Measurements from ENCODE around the gene MEIS2. TPM values are rescaled to one million over a fixed set of nuclear protein-coding genes. Genes with fewer than 3 reads are reported as not detected.

Gene MEIS2
- total RNA-seq, result under 1 TPM in 1 of 2 experiments, not detected in 1; 0.14 TPM

DNA sequence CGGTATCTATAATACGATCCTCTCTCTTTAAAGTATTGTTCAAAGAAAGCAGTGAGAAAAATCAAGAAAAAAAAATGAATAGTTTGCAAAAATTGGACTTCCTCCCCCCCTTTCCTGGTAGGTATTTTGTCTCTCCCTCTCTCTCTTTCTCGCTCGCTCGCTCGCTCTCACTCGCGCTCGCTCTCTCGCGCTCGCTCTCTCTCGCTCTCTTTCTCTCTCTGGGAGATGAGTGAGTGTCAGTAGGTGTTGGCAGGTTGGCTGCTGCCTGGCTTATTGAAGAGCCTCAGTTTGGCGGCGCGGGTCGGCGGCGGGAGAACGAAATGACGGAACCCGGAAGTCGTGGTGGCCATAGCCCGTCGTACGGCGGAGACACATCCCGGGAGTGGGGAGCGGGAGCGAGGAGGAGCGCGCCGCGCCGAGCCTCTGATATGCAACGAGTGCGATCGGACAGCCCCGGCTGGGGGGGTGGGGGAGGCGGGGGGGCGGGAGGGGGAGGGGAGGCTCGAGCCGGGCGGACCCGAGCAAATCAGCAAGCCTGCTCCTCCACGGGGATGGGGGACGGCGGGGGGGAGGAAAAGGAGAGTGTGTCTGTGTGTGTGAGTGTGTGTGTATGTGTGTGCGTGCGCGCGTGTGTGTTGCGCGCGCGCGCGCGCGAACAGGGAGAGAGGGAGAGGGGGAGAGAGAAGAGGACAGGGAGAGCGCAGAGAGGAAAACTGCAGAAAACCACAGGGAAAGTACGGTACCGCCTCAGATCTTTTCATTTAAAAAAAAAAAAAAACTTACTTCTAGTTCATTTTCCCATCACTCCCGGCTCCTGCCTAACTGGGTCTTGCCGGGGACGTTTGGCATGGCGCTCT is at the start of gene MEIS2:
Gene MEIS2 (minus strand): TSS at position 441 of the 857 bp plus-strand sequence. CDS start 1,083 bp downstream, outside the sequence.
- Mint-ChIP-seq H3K4me3 (peak within 1 kb of the TSS; percentile 76), H3K36me3 (ENCODE audit: low read depth) (peaks cover 11% of the 10 kb centered on the region), H3K9me3 (peaks cover 7% of the 10 kb centered on the region), H3K4me1 (ENCODE audit: low read depth) (peaks cover 42% of the 10 kb centered on the region), H3K27me3 (peaks cover 80% of the 10 kb centered on the region), H3K27ac (peak within 1 kb of the TSS; percentile 25)
- ATAC-seq (peak; percentile 29), DNase-seq (peak; percentile 58)
- CTCF ChIA-PET, result no interaction called here
- intact Hi-C loops (cut with micrococcal nuclease), result no loop called here
- POLR2A ChIA-PET, result no interaction called here
- TF ChIP-seq, protein P1, sequence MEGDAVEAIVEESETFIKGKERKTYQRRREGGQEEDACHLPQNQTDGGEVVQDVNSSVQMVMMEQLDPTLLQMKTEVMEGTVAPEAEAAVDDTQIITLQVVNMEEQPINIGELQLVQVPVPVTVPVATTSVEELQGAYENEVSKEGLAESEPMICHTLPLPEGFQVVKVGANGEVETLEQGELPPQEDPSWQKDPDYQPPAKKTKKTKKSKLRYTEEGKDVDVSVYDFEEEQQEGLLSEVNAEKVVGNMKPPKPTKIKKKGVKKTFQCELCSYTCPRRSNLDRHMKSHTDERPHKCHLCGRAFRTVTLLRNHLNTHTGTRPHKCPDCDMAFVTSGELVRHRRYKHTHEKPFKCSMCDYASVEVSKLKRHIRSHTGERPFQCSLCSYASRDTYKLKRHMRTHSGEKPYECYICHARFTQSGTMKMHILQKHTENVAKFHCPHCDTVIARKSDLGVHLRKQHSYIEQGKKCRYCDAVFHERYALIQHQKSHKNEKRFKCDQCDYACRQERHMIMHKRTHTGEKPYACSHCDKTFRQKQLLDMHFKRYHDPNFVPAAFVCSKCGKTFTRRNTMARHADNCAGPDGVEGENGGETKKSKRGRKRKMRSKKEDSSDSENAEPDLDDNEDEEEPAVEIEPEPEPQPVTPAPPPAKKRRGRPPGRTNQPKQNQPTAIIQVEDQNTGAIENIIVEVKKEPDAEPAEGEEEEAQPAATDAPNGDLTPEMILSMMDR (IDR thresholded peaks at IDR 0.05), result no peak

DNA sequence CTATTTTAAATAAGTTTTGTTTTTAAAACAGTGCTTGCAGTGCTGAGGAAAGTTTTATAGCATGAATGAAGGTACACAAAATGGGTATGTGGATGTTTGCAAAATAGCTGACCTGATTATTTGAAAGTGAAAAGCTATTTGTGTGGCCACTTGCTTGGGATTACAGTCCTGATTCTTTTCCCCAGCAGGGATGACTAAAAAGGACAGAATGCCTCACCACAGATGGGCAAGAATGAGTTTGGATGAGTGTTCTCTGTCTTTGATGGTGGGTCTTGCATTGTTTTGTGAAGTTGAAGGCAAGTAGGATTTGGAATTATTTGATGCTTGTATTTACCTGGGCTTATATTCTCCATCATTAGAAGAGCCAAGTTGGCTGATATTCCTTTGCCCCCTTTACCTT is 48.8 kb upstream of the MEIS2 start:
- Mint-ChIP-seq H3K27ac (no peak overlapping the region), H3K9me3 (no peaks in the 10 kb centered on the region), H3K27me3 (peaks cover 3% of the 10 kb centered on the region), H3K4me1 (ENCODE audit: low read depth) (no peaks in the 10 kb centered on the region), H3K4me3 (no peak overlapping the region), H3K36me3 (ENCODE audit: low read depth) (no peaks in the 10 kb centered on the region)
- TF ChIP-seq, protein P1 (IDR thresholded peaks at IDR 0.05), result no peak
- DNase-seq (no peak), ATAC-seq (no peak)
- CTCF ChIA-PET, result no interaction called here
- intact Hi-C loops (cut with micrococcal nuclease), result no loop called here
- POLR2A ChIA-PET, result no interaction called here

DNA sequence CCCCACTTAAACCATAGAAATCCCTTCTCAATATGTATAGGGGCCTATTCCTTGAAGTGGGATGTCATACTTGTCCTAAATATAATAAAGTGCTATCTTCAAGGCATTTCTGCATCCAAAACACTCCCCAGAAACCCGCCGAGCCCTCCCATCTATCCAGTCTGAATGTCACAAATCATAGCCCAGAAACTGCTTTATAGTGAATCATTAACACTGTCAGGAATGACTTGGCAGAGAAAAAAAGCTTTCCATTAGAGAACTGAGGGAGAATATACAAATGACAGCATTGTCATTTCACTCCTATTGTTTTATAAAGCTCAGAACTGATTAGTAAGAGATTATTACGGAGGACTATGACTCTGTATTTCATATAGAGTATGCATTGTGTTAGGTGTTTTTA is 48.4 kb upstream of the MEIS2 start:
- TF ChIP-seq, protein P1 (IDR thresholded peaks at IDR 0.05), result no peak
- Mint-ChIP-seq H3K4me3 (no peak overlapping the region), H3K9me3 (no peaks in the 10 kb centered on the region), H3K4me1 (ENCODE audit: low read depth) (no peaks in the 10 kb centered on the region), H3K27ac (no peak overlapping the region), H3K36me3 (ENCODE audit: low read depth) (no peaks in the 10 kb centered on the region), H3K27me3 (peaks cover 3% of the 10 kb centered on the region)
- intact Hi-C loops (cut with micrococcal nuclease), result no loop called here
- ChIA-PET POLR2A (no interaction called here), CTCF (no interaction called here)
- ATAC-seq, result no peak
- no peak for DNase-seq

DNA sequence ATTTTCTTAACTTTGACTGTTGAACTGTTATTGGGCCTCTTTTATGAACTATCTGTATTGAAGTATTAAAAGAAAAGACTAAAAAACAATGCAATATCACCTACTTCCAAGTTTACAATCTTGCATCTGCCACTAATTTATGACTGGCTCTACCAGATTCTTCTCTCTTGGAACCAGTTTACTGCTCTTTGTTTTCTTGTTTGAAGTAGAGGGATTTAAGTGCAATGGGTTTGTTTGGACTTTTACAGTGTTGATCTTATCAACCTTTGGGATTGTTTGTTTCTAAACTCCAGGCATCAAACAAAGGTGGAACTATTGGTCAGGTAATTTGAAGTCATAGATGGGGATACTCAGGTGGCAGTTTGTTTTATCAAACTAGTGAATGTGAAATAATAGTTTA is 43.0 kb upstream of the MEIS2 start:
- ChIA-PET POLR2A (no interaction called here), CTCF (no interaction called here)
- H3K4me3 Mint-ChIP-seq, result no peak overlapping the region
- intact Hi-C loops (cut with micrococcal nuclease), result no loop called here
- H3K36me3 Mint-ChIP-seq (ENCODE audit: low read depth), result no peaks in the 10 kb centered on the region
- H3K27ac Mint-ChIP-seq, result no peak overlapping the region
- H3K27me3 Mint-ChIP-seq, result peaks cover 6% of the 10 kb centered on the region
- ATAC-seq (no peak), DNase-seq (no peak)
- H3K9me3 Mint-ChIP-seq, result no peaks in the 10 kb centered on the region
- no peaks in the 10 kb centered on the region for H3K4me1 Mint-ChIP-seq (ENCODE audit: low read depth)
- TF ChIP-seq, protein P1 (IDR thresholded peaks at IDR 0.05), result no peak

DNA sequence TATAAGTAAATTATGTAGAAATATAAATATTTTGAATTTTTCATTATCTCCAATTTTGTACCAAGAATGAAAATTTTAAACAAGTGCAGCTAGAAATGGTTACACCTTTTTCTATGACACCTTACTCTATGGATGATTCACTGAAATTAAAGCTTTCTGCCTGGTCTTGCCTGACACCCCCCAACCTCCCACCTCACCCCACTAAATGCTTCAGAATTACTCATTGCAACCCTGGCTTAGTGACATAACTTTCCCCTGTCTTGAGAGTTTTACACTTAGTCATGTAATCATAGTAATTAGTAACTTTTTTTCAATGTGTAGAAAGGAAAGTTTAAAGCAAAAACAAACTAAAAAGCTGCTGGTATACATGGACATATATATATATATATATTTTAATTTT is 42.0 kb upstream of the MEIS2 start:
- intact Hi-C loops (cut with micrococcal nuclease), result no loop called here
- Mint-ChIP-seq H3K4me3 (no peak overlapping the region), H3K27ac (no peak overlapping the region), H3K27me3 (peaks cover 9% of the 10 kb centered on the region), H3K36me3 (ENCODE audit: low read depth) (no peaks in the 10 kb centered on the region), H3K4me1 (ENCODE audit: low read depth) (no peaks in the 10 kb centered on the region), H3K9me3 (no peaks in the 10 kb centered on the region)
- no peak for DNase-seq
- CTCF ChIA-PET, result no interaction called here
- POLR2A ChIA-PET, result no interaction called here
- ATAC-seq, result no peak
- TF ChIP-seq, protein P1 (IDR thresholded peaks at IDR 0.05), result no peak

Measured in activated CD8-positive, alpha-beta T cell treated with anti-CD3 and anti-CD28 coated beads for 36 hours (primary cell).